Type B pancreatic cell (in vitro differentiated cells): Measurements from ENCODE around the gene SUPT3H. TPM values are rescaled to one million over a fixed set of nuclear protein-coding genes. Genes with fewer than 3 reads are reported as not detected.
"Not testable (repeated sequence)": the region's sequence is repeated elsewhere in the genome, so short reads cannot be mapped to it uniquely, and the experiment has no call there.

Source experiments
- DNase-seq: peaks from one replicate; pipeline ENCODE4 v3.0.0; 2021; ENCODE audit warnings: mixed read lengths; ENCODE audit not compliant: unreplicated experiment; ENCODE audit errors: extremely low spot score
- H3K27ac Mint-ChIP-seq: 2 replicates; pipeline ENCODE4 v1.8.0; 2021; ENCODE audit warnings: mild to moderate bottlenecking, mixed read lengths
- H3K27me3 Mint-ChIP-seq: 2 replicates; pipeline ENCODE4 v1.8.0; 2021; ENCODE audit warnings: mixed read lengths
- H3K36me3 Mint-ChIP-seq: 2 replicates; pipeline ENCODE4 v1.8.0; 2021; ENCODE audit warnings: mixed read lengths
- H3K4me1 Mint-ChIP-seq: one replicate; pipeline ENCODE4 v1.8.0; 2021; ENCODE audit warnings: mixed read lengths; ENCODE audit not compliant: unreplicated experiment
- H3K4me3 Mint-ChIP-seq: 2 replicates; pipeline ENCODE4 v1.8.0; 2021; ENCODE audit warnings: mild to moderate bottlenecking, mixed read lengths
- H3K9me3 Mint-ChIP-seq: 2 replicates; pipeline ENCODE4 v1.8.0; 2021; ENCODE audit warnings: mixed read lengths
- total RNA-seq: library from RNA; stranded (reverse); gene quantifications from 2 replicates; pipeline ENCODE4 v1.2.1, GENCODE V29; 2021; ENCODE audit warnings: low replicate concordance
- TF ChIP-seq, protein P1 (sequence below): fragments of 200-600 bp; sonication (generic); conservative IDR thresholded peaks from 2 replicates; pipeline ENCODE4 v1.5.0; 2021; ENCODE audit warnings: antibody characterized with exemption, mild to moderate bottlenecking

SUPT3H gene
- total RNA-seq, 1 donor from 2014 or later, result 18.4 TPM

DNA sequence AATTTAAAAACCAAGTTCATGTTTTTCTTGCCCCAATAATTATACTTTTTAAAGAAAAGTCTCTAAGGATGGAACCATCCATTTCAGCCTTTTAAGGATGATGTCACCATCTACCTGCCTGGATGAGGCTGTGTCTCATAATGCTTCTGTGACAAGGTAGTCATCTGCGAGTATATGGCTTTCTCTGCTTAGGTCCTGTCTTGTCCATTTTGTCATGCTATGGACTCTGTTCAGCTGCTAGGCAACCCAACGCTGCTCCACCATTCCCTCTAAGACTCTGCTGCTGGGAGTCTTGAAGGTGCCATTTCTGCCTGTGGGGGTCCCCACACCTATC, 509.4 kb downstream of the SUPT3H start:
- DNase-seq, result no peak
- Mint-ChIP-seq H3K9me3 (peaks cover 12% of the 10 kb centered on the region), H3K27ac (no peak overlapping the region), H3K27me3 (no peaks in the 10 kb centered on the region), H3K4me1 (no peaks in the 10 kb centered on the region), H3K36me3 (peaks cover 7% of the 10 kb centered on the region), H3K4me3 (no peak overlapping the region)
- TF ChIP-seq, protein P1, sequence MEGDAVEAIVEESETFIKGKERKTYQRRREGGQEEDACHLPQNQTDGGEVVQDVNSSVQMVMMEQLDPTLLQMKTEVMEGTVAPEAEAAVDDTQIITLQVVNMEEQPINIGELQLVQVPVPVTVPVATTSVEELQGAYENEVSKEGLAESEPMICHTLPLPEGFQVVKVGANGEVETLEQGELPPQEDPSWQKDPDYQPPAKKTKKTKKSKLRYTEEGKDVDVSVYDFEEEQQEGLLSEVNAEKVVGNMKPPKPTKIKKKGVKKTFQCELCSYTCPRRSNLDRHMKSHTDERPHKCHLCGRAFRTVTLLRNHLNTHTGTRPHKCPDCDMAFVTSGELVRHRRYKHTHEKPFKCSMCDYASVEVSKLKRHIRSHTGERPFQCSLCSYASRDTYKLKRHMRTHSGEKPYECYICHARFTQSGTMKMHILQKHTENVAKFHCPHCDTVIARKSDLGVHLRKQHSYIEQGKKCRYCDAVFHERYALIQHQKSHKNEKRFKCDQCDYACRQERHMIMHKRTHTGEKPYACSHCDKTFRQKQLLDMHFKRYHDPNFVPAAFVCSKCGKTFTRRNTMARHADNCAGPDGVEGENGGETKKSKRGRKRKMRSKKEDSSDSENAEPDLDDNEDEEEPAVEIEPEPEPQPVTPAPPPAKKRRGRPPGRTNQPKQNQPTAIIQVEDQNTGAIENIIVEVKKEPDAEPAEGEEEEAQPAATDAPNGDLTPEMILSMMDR, result no peak

GRCh38 chr6:44867571-44868334, 510.0 kb downstream of the SUPT3H start:
- Mint-ChIP-seq H3K4me3 (no peak overlapping the region), H3K9me3 (peaks cover 12% of the 10 kb centered on the region), H3K36me3 (peaks cover 9% of the 10 kb centered on the region), H3K4me1 (no peaks in the 10 kb centered on the region), H3K27me3 (no peaks in the 10 kb centered on the region), H3K27ac (no peak overlapping the region)
- TF ChIP-seq, protein P1, result no peak
- no peak for DNase-seq

DNA sequence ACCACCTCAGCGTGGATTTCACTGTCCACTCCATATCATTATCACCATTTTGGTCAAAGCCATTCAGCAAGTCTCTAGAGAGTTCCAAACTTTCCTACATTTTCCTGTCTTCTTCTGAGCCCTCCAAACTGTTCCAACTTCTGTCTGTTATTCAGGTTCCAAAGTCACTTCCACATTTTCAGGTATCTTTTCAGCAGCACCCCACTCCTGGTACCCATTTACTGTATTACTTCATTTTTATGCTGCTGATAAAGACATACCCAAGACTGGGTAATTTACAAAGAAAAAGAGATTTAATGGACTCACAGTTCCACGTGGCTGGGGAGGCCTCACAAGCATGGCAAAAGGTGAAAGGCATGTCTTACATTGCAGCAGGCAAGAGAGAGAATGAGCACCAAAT, 512.5 kb downstream of the SUPT3H start:
- not testable (repeated sequence) for H3K4me3 Mint-ChIP-seq, H3K27me3 Mint-ChIP-seq, H3K36me3 Mint-ChIP-seq, DNase-seq, H3K27ac Mint-ChIP-seq, H3K4me1 Mint-ChIP-seq
- peaks cover 12% of the 10 kb centered on the region for H3K9me3 Mint-ChIP-seq

- Mint-ChIP-seq H3K27me3 (no peaks in the 10 kb centered on the region), H3K4me3 (no peak overlapping the region), H3K36me3 (peaks cover 5% of the 10 kb centered on the region), H3K9me3 (peaks cover 2% of the 10 kb centered on the region), H3K27ac (no peak overlapping the region), H3K4me1 (peaks cover 24% of the 10 kb centered on the region)
- DNase-seq, result no peak
- TF ChIP-seq, protein P1, result no peak
These were observed 517.8 kb downstream of the SUPT3H start for GRCh38 chr6:44859901-44860410.

DNA sequence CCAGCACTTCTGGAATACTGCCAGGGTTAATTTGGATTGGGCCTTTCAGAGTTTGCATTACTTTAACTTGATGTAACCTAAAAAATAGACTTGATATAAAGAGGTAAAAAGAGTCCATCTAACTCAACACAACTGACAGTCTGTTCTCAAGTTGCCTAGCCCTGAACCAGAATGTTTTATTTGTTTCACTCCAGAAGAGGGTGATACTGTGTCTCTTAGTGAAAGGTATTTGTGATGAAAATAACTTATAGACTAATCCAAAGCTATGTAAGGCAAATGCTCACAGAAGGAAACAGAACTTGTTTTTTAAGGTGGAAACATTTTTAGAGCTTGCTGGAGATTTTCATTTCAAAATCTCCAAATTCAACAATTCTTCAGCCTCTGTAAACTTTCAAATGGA, 518.7 kb downstream of the SUPT3H start:
- no peaks in the 10 kb centered on the region for H3K27me3 Mint-ChIP-seq
- TF ChIP-seq, protein P1, result no peak
- peaks cover 24% of the 10 kb centered on the region for H3K4me1 Mint-ChIP-seq
- no peak for DNase-seq
- peaks cover 4% of the 10 kb centered on the region for H3K36me3 Mint-ChIP-seq
- H3K4me3 Mint-ChIP-seq, result no peak overlapping the region
- no peak overlapping the region for H3K27ac Mint-ChIP-seq
- no peaks in the 10 kb centered on the region for H3K9me3 Mint-ChIP-seq

DNA sequence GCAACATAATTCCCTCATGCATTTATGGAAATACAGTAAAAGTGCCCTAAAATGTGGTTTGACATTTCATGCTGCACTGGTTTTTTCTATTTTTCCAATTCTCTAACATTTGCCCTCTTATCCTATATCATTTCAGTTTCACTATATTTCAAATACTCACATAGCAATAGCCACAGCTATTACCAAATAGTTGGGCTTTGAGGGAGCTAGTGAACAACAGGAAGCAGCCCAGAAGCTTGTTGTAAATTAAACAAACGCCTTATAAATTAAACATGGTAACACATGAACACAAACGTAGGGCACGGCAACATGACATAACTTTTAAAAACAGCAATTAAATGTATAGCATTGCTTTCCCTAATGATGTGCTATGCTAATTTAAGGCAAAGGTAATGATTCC, 521.3 kb downstream of the SUPT3H start:
- Mint-ChIP-seq H3K4me1 (peaks cover 24% of the 10 kb centered on the region), H3K9me3 (no peaks in the 10 kb centered on the region), H3K27ac (no peak overlapping the region), H3K36me3 (no peaks in the 10 kb centered on the region), H3K4me3 (no peak overlapping the region), H3K27me3 (no peaks in the 10 kb centered on the region)
- TF ChIP-seq, protein P1, result no peak
- DNase-seq, result no peak
